Type B pancreatic cell (in vitro differentiated cells): ENCODE measurements around the gene PARD3B. TPM values are rescaled to one million over a fixed set of nuclear protein-coding genes. Genes with fewer than 3 reads are reported as not detected.

Experiments used
- DNase-seq: peaks from one replicate; pipeline ENCODE4 v3.0.0; 2021; ENCODE audit warnings: mixed read lengths; ENCODE audit not compliant: unreplicated experiment; ENCODE audit errors: extremely low spot score
- H3K27ac Mint-ChIP-seq: 2 replicates; pipeline ENCODE4 v1.8.0; 2021; ENCODE audit warnings: mild to moderate bottlenecking, mixed read lengths
- H3K27me3 Mint-ChIP-seq: 2 replicates; pipeline ENCODE4 v1.8.0; 2021; ENCODE audit warnings: mixed read lengths
- H3K36me3 Mint-ChIP-seq: 2 replicates; pipeline ENCODE4 v1.8.0; 2021; ENCODE audit warnings: mixed read lengths
- H3K4me1 Mint-ChIP-seq: one replicate; pipeline ENCODE4 v1.8.0; 2021; ENCODE audit warnings: mixed read lengths; ENCODE audit not compliant: unreplicated experiment
- H3K4me3 Mint-ChIP-seq: 2 replicates; pipeline ENCODE4 v1.8.0; 2021; ENCODE audit warnings: mild to moderate bottlenecking, mixed read lengths
- H3K9me3 Mint-ChIP-seq: 2 replicates; pipeline ENCODE4 v1.8.0; 2021; ENCODE audit warnings: mixed read lengths
- total RNA-seq: library from RNA; stranded (reverse); gene quantifications from 2 replicates; pipeline ENCODE4 v1.2.1, GENCODE V29; 2021; ENCODE audit warnings: low replicate concordance
- TF ChIP-seq, protein P1 (sequence below): fragments of 200-600 bp; sonication (generic); conservative IDR thresholded peaks from 2 replicates; pipeline ENCODE4 v1.5.0; 2021; ENCODE audit warnings: antibody characterized with exemption, mild to moderate bottlenecking

Gene PARD3B
- total RNA-seq, 1 donor from 2014 or later: 15.9 TPM

DNA sequence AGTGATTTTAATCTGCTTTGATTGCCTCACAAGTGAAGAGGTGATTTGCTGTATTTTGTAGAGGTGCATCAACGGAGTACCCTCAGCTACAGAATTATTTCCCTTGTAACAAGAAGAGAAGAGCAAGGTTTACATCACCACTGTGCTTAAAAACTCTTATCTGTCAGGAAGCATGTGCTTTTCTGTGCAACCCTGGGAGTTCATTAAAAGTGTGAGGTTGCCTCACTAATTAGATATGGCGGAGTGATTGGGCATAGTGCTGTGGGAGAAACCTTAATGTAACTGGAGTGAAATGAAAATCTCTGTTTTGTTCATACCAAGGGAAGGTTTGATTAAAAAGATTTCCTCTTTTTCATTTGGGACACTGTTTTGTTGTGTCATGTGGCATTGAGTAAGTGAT, 544.7 kb downstream of the PARD3B start:
- Mint-ChIP-seq H3K4me1 (peaks cover 9% of the 10 kb centered on the region), H3K4me3 (no peak overlapping the region), H3K9me3 (peaks cover 13% of the 10 kb centered on the region), H3K36me3 (no peaks in the 10 kb centered on the region), H3K27ac (no peak overlapping the region), H3K27me3 (no peaks in the 10 kb centered on the region)
- no peak for DNase-seq
- TF ChIP-seq, protein P1, sequence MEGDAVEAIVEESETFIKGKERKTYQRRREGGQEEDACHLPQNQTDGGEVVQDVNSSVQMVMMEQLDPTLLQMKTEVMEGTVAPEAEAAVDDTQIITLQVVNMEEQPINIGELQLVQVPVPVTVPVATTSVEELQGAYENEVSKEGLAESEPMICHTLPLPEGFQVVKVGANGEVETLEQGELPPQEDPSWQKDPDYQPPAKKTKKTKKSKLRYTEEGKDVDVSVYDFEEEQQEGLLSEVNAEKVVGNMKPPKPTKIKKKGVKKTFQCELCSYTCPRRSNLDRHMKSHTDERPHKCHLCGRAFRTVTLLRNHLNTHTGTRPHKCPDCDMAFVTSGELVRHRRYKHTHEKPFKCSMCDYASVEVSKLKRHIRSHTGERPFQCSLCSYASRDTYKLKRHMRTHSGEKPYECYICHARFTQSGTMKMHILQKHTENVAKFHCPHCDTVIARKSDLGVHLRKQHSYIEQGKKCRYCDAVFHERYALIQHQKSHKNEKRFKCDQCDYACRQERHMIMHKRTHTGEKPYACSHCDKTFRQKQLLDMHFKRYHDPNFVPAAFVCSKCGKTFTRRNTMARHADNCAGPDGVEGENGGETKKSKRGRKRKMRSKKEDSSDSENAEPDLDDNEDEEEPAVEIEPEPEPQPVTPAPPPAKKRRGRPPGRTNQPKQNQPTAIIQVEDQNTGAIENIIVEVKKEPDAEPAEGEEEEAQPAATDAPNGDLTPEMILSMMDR: no peak

DNA sequence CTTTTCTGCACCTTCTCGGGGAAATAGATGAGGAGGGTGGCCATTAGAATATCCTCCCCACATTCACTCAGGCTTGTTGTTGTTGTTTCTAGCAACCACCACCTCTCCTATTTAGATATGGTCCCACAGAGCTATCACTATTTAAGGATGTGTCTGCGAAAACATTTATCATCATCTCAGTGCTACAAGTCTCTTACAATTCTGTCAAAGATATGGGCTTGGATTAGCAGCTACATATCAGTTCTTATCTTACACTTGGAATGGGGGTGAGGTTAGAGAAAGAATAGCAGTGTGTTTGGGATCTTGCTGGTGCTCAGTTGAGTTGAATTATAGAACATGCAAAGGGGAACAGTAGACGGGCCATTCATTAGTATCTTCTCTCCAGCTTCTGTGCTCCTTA, 546.1 kb downstream of the PARD3B start:
- Mint-ChIP-seq H3K4me1 (peaks cover 5% of the 10 kb centered on the region), H3K9me3 (peaks cover 13% of the 10 kb centered on the region), H3K27ac (no peak overlapping the region), H3K27me3 (no peaks in the 10 kb centered on the region), H3K4me3 (no peak overlapping the region), H3K36me3 (no peaks in the 10 kb centered on the region)
- DNase-seq: no peak
- TF ChIP-seq, protein P1: no peak

DNA sequence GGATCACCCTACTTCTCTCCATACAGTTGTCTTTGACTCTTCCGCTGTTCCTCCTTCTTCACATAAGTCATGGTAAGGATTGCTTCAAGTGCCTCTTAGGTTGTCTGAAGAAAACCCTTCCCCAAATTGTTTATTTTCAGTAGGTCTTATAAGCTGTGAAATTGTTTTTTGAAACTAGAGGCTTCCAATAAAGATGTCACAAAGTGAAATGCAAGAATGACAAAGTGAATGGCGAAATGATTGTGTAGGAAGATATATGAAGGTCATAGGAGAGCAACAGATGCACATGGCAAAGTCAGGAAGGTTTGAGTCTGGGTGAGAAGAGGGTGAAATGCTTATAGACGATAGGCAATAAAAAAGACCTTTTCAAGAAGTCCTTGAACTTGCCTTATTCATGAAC, 548.8 kb downstream of the PARD3B start:
- H3K4me1 Mint-ChIP-seq: peaks cover 3% of the 10 kb centered on the region
- H3K27ac Mint-ChIP-seq: no peak overlapping the region
- H3K4me3 Mint-ChIP-seq: no peak overlapping the region
- no peak for DNase-seq
- H3K9me3 Mint-ChIP-seq: peaks cover 13% of the 10 kb centered on the region
- H3K27me3 Mint-ChIP-seq: no peaks in the 10 kb centered on the region
- H3K36me3 Mint-ChIP-seq: no peaks in the 10 kb centered on the region
- TF ChIP-seq, protein P1: no peak

DNA sequence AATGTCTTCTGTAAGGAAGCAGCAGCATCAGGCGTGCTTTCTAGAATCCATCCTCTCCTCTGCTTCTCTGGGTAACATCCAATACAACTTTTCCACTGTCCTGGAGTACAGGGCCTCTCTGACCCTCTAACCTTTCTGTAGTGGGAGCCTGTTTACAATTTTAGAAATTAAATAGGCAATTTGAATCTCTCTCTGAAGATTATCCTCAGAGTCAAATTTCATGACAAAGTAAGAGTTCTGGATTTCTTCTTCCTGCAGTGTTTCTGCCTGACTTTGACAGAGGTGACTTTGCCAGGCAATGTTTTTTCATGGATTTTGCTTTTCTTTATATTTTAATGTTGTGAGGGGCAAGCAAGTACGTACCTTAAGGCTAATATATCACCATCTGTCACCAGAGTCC, 558.4 kb downstream of the PARD3B start:
- Mint-ChIP-seq H3K9me3 (peaks cover 5% of the 10 kb centered on the region), H3K4me3 (no peak overlapping the region), H3K27me3 (no peaks in the 10 kb centered on the region), H3K36me3 (no peaks in the 10 kb centered on the region), H3K27ac (no peak overlapping the region), H3K4me1 (peaks cover 4% of the 10 kb centered on the region)
- no peak for DNase-seq
- TF ChIP-seq, protein P1: no peak

DNA sequence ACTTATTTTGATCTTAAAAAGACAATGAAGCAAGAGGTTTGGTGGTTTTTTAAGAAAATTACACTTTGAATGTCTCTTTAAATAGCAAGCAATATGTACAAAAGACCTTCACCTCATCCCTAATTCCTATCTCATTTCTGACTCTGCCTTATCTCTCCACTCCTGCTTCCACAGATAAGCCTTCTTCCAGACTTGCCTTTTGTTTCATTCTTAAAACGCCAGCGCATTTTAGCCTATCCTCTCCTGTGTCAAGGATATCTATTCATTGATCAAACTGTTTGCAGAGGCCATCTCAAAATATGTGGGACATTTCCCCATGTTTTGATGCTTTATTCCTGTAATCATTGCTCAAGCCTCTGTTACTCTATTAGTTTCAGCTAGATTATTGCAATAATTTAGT, 562.5 kb downstream of the PARD3B start:
- Mint-ChIP-seq H3K27ac (no peak overlapping the region), H3K27me3 (no peaks in the 10 kb centered on the region), H3K9me3 (peaks cover 5% of the 10 kb centered on the region), H3K4me1 (peaks cover 4% of the 10 kb centered on the region), H3K36me3 (peaks cover 4% of the 10 kb centered on the region), H3K4me3 (no peak overlapping the region)
- no peak for DNase-seq
- TF ChIP-seq, protein P1: no peak

DNA sequence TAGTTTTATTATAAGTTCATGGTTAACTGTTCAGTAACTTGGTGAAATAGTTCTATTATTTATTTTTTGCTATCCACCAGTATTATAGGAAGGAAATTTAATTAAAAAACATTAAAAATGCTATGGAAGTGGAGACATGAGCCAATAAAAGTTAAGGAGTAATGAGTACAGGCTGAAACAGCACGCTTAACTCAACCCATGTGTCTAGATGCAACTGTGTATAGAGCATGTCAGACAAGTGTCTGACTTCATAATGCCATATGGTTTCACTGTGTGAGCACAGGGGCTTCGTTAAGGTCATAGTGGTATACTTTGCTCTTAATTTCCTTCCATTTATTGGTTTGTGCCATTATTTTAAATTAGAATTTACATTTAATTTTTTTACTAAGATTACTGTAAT, 570.2 kb downstream of the PARD3B start:
- H3K36me3 Mint-ChIP-seq: no peaks in the 10 kb centered on the region
- no peak overlapping the region for H3K4me3 Mint-ChIP-seq
- H3K4me1 Mint-ChIP-seq: peaks cover 8% of the 10 kb centered on the region
- no peak for DNase-seq
- H3K27ac Mint-ChIP-seq: no peak overlapping the region
- no peaks in the 10 kb centered on the region for H3K9me3 Mint-ChIP-seq
- TF ChIP-seq, protein P1: no peak
- H3K27me3 Mint-ChIP-seq: no peaks in the 10 kb centered on the region
